Transverse colon (tissue), 4 donors: Measurements from ENCODE around the gene ISYNA1.

Experiments
- EP300 ChIP-seq: sonication (generic); formaldehyde crosslinking; IDR thresholded peaks from one replicate; pipeline ENCODE4 v1.6.1; 2017; ENCODE audit warnings: antibody characterized with exemption, low read depth
- POLR2AphosphoS5 ChIP-seq, 3 donors: sonication (generic); formaldehyde crosslinking; IDR thresholded peaks; one replicate each; pipeline ENCODE4 v1.6.1; 2016; ENCODE audit warnings: antibody characterized with exemption in 3 of 3
- TF ChIP-seq, protein P1 (sequence below), 5 experiments: fragments of 200-600 bp in 3 of 5; fragments of 450-650 bp in 2 of 5; sonication (generic) in 3 of 5; IDR thresholded peaks; 1 replicate in 2 of 5; 2 replicates in 3 of 5; pipeline ENCODE4 v1.5.1; 2016 to 2017; ENCODE audit warnings: antibody characterized with exemption in 5 of 5, inconsistent platforms in 3 of 5, mild to moderate bottlenecking in 2 of 5, moderate library complexity in 1 of 5

- no peak for TF ChIP-seq POLR2AphosphoS5 (IDR thresholded peaks at IDR 0.05)
- TF ChIP-seq, protein P1, sequence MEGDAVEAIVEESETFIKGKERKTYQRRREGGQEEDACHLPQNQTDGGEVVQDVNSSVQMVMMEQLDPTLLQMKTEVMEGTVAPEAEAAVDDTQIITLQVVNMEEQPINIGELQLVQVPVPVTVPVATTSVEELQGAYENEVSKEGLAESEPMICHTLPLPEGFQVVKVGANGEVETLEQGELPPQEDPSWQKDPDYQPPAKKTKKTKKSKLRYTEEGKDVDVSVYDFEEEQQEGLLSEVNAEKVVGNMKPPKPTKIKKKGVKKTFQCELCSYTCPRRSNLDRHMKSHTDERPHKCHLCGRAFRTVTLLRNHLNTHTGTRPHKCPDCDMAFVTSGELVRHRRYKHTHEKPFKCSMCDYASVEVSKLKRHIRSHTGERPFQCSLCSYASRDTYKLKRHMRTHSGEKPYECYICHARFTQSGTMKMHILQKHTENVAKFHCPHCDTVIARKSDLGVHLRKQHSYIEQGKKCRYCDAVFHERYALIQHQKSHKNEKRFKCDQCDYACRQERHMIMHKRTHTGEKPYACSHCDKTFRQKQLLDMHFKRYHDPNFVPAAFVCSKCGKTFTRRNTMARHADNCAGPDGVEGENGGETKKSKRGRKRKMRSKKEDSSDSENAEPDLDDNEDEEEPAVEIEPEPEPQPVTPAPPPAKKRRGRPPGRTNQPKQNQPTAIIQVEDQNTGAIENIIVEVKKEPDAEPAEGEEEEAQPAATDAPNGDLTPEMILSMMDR (IDR thresholded peaks at IDR 0.05), result no peak
- no peak for TF ChIP-seq EP300
Measured at GRCh38 chr19:18468517-18468916, 30.6 kb upstream of the ISYNA1 start.
